ENCODE measurements around the gene KCNV2. TPM values are rescaled to one million over a fixed set of nuclear protein-coding genes. Genes with fewer than 3 reads are reported as not detected.
A peak's percentile ranks its signal among the peaks of the same experiment; 100 is the strongest.

Gene KCNV2
- total RNA-seq, 1 donor from 2014 or later = not detected

GRCh38 chr9:2718001-2718697, 839 bp downstream of the KCNV2 start:
- no peak for DNase-seq
- intact Hi-C loops (cut with micrococcal nuclease) = no loop called here
- ATAC-seq = no peak

- ATAC-seq (no peak), DNase-seq (no peak)
- intact Hi-C loops (cut with micrococcal nuclease) = no loop called here
Observed at GRCh38 chr9:2718698-2719033, 1.4 kb downstream of the KCNV2 start.

- DNase-seq = no peak
- ATAC-seq = no peak
- intact Hi-C loops (cut with micrococcal nuclease) = no loop called here
Observed at GRCh38 chr9:2720179-2720654, 2.9 kb downstream of the KCNV2 start.

GRCh38 chr9:2722715-2723114, 5.4 kb downstream of the KCNV2 start:
- intact Hi-C loops (cut with micrococcal nuclease) = no loop called here
- DNase-seq = no peak
- no peak for ATAC-seq

- ATAC-seq (no peak), DNase-seq (no peak)
- intact Hi-C loops (cut with micrococcal nuclease) = no loop called here
Observed at GRCh38 chr9:2723376-2724065, 6.2 kb downstream of the KCNV2 start.

- intact Hi-C loops (cut with micrococcal nuclease) = no loop called here
- ATAC-seq (no peak), DNase-seq (no peak)
Observed at GRCh38 chr9:2725126-2725525, 7.8 kb downstream of the KCNV2 start.

- no peak for ATAC-seq
- DNase-seq = no peak
- intact Hi-C loops (cut with micrococcal nuclease) = no loop called here
Observed at GRCh38 chr9:2725898-2726649, 8.8 kb downstream of the KCNV2 start.

GRCh38 chr9:2726650-2727340, 9.5 kb downstream of the KCNV2 start:
- no peak for DNase-seq
- ATAC-seq = no peak
- intact Hi-C loops (cut with micrococcal nuclease) = no loop called here

- ATAC-seq (no peak), DNase-seq (no peak)
- intact Hi-C loops (cut with micrococcal nuclease) = no loop called here
Observed at GRCh38 chr9:2727374-2727773, 10.1 kb downstream of the KCNV2 start.

GRCh38 chr9:2727966-2728613, 10.8 kb downstream of the KCNV2 start:
- ATAC-seq (peak; percentile 87), DNase-seq (no peak)
- intact Hi-C loops (cut with micrococcal nuclease) = no loop called here

- intact Hi-C loops (cut with micrococcal nuclease) = no loop called here
- ATAC-seq (no peak), DNase-seq (no peak)
Observed at GRCh38 chr9:2729003-2729402, 11.7 kb downstream of the KCNV2 start.

- ATAC-seq (peak; percentile 15), DNase-seq (no peak)
- intact Hi-C loops (cut with micrococcal nuclease) = no loop called here
Observed at GRCh38 chr9:2729721-2730120, 12.4 kb downstream of the KCNV2 start.

GRCh38 chr9:2730971-2731370, 13.7 kb downstream of the KCNV2 start:
- intact Hi-C loops (cut with micrococcal nuclease) = no loop called here
- no peak for DNase-seq
- ATAC-seq = no peak

GRCh38 chr9:2732492-2732891, 15.2 kb downstream of the KCNV2 start:
- peak; percentile 54 for ATAC-seq
- DNase-seq = no peak
- intact Hi-C loops (cut with micrococcal nuclease) = no loop called here

GRCh38 chr9:2740616-2741015, 23.3 kb downstream of the KCNV2 start:
- DNase-seq (no peak), ATAC-seq (peak; percentile 49)
- intact Hi-C loops (cut with micrococcal nuclease) = no loop called here

GRCh38 chr9:2741441-2742158, 24.3 kb downstream of the KCNV2 start:
- peak; percentile 60 for ATAC-seq
- DNase-seq = no peak
- intact Hi-C loops (cut with micrococcal nuclease) = no loop called here

- intact Hi-C loops (cut with micrococcal nuclease) = no loop called here
- ATAC-seq (no peak), DNase-seq (no peak)
Observed at GRCh38 chr9:2742214-2742613, 24.9 kb downstream of the KCNV2 start.

GRCh38 chr9:2743937-2744529, 26.7 kb downstream of the KCNV2 start:
- intact Hi-C loops (cut with micrococcal nuclease) = no loop called here
- DNase-seq (no peak), ATAC-seq (no peak)
